HG03097 (cell line): Measurements from ENCODE around the gene SHISAL1.

Source experiments
- ATAC-seq: cut with Tn5 transposase; IDR thresholded peaks from one replicate; pipeline ENCODE4 v1.9.1; 2021; ENCODE audit not compliant: unreplicated experiment, low FRiP score

Gene SHISAL1

DNA sequence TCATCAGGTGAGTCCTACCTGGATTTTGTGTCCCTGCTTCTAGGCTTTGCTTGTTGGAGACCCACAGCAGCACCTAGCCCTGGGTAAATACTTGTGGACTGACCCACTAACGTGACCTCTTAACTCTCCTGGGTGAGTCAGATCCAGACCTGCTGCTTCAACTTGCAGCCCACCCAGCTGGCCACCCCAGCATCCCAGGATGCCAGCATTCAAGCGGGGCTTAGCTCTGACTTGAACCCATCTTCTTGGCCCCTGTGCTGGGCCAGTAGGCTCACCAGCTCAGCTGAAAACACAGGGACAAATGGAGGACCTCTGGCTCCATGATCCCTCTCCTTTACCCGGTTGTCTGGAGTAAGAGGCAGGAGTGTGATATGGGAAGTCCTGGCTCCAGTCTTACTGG is 98.6 kb downstream of the SHISAL1 start:
- ATAC-seq, result no peak

DNA sequence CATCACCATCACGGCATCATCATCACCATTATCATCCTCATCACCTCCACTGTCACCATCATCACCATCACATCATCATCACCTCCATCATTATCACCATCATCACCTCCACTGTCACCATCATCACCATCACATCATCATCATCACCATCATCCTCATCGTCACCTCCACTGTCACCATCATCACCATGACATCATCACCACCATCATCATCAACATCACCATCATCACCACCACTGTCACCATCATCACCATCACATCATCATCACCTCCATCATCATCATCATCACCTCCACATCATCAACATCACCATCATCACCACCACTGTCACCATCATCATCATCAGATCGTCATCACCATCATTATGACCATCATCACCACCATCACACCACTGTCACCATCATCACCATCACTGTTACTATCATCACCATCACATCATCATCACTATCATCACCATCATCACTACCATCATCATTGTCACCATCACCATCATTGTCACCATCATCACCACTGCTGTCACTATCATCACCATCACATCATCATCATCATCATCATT is 99.2 kb downstream of the SHISAL1 start:
- ATAC-seq, result no peak

DNA sequence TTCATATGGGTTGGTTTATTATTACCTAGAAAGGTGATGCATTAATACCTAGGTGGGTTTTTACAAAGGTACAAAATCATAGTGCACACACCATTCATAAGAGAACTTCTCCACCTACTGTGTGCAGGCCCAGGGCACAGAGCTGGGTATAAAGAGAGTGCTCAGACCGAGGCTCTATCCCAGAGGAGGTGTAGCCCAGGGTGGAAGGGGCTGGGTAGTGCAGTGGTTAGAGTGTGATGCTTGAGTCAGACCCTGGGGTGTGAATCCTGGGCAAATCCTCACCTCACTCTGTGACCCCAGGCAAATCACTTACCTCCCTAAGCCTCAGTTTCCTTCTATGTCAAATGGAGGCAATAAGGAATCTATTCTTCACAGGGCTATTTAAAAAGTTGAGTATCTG is 99.8 kb downstream of the SHISAL1 start:
- ATAC-seq, result no peak

DNA sequence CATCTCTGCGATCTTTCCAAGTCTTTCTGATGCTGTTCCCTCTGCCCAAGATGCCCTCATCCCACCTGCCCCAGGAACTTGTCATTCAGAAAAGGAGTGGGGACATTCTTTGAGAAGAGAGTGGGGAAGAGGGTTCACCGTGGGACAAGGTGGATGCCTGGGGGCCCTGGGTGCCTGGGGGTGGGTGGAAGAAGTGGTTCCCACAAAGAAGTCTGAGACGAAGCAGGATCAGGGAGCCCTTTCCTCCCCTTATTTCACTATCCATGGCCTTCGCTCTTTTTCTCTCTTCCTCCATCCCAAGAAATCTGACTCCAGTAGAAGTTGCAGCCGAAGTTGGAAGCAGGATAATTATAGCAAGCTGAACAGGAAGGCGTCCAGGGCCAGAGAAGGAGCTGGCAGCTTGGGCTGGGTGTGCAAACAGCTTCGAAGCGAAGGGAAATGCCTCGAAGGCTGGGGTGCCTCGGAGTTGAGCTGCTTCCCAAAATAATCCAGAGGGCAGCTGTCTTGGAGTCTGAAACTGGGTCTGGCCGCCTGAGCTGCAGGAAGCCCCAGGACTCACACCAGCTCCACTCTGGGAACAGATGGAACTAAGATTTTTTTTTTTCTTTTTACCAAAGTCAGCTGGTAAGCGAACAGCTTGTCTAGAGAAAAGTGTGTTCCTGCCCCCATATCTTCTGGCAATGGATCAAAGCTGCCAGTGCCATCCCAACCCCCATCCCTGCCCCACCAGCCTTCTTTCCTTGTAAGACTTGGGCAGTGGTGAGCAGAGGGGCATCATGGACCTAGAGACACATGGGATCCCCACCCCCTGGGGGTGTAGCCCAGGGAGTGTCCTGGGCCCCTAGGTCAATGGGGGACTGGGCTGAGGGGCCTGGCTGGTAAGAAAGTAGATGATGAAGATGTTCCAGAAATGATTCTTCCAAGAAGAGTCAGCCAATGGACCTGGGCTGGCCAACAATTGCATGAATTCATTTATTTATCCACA is 100.5 kb downstream of the SHISAL1 start:
- no peak for ATAC-seq

DNA sequence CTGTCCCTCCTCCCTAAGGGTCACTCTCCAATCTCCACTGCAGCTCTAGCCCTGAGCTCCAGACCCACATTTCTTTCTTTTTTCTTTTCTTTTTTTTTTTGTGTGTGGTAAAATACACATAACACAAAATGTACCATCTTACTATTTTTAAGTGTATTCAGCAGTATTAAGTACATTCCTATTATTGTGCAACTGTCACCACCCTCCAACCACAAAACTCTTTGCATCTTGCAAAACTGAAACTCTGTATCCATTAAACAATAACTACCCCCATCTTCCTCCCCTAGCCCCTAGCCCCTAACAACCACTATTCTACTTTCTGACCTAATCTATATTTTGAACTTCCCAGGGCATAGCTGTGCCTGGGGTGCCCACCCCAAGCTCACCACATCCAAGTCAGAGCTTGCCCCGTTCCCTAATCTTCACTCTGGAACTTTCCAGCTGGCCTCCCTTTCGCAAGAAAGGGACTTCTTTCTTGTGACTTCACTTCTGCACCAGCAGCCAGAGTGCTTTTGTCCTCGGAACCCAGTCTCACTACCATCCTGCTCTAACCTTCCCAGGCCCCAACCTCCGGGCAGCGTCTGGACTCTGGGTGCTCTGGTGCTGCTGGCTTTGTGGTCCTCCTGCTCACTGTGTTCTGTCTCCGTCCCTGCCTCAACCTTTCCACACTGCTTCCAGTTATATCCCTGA is 101.3 kb downstream of the SHISAL1 start:
- ATAC-seq, result no peak

DNA sequence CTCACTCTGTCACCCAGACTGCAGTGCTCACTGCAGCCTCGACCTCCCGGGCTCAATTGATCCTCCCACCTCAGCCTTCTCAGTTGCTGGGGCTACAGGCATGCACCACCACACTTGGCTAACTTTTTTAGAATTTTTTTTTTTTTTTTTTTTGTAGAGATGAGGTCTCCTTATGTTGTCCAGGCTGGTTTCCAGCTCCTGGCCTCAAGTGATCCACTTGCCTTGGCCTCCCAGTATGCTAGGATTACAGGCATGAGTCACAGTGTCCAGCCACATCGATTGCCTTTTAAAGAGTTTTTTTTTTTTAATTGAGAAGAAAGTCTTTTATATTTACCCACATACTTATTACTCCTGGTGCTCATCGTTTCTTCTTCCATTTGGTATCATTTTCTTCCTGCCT is 102.0 kb downstream of the SHISAL1 start:
- ATAC-seq, result no peak

DNA sequence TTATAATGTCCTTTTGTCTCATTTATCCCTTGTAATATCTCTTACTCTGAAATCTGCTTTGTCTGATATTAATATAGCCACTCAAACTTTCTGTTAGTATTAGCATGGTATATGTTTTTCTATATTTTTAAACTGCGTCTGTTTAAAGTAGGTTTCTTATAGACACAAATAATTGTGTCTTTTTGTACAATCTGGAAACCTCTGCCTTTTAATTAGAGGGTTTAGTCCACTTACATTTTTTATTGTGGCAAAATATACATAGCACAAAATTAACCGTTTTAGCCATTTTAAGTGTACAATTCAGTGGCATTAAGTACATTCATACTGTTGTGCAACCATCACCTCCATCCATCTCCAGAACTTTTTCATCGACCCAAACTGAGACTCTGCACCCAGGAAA is 103.4 kb downstream of the SHISAL1 start:
- no peak for ATAC-seq

DNA sequence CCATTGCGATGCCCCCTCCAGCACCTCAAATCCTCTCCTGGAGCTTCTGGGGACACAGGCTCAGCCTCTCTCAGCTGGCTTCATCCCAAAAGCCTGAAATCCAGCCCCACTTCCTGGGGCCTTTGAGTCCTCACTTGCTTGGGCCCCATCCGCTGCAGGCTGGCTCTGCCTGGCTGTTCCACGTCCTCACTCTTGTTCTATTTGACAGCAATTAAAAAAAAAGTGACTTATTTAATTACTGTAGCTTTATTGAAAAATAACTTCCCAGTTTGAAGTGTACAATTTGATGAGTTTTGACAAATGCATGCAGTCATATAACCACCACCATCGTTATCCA is 104.8 kb downstream of the SHISAL1 start:
- no peak for ATAC-seq

DNA sequence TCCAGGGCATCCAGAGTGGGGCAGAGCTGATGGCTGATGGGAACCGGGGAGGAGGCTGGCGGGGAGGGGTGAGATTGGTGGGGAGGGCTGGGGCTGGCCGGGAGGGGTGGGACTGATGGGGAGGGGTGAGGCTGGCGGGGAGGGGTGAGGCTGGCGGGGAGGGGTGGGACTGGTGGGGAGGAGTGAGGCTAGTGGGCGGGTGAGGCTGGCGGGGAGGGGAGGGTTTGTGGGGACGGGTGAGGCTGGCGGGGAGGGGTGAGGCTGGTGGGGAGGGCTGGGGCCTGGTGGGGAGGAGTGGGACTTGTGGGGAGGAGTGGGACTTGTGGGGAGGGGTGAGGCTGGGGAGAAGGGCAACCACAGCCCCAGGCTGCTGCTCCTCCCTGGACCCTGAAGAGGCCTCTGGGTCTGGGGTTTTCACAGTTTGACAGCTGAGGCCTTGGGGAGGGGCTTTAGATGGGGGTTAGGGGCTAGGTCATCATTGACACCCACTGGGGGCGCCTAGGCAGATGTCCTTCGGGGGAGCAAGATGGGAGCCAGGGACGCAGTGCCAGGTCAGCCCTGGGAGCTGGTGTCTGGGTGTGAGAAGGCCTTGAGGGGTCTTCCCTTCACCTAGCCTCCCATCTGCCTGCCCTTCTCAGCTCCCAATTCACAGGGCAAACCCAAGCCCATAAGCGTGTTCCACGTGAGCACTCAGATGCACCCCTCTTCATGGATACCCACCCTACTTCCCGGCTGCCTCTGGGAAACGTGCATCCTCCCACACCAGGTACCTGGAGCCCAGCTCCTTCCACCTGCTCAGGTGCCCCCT is 105.4 kb downstream of the SHISAL1 start:
- no peak for ATAC-seq

DNA sequence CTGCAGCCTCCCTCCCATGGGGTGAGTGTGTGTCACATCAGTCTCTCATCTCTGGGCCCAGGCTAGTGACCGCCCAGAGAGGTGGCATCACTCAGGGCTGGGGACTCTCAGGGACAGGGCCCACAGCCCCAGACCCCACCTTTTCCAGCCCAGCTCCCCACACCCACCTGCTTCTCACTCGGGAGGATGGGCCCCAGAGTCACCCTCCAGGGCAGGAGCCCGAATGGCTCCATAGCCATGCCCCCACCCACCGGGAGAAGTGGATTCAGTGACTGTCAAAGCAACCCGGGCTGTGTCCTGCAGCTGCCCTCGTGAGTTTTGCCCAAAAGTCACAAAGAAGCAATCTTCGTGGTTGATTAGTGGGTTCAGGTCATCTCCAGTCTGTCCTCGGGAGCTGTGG is 106.1 kb downstream of the SHISAL1 start:
- ATAC-seq, result no peak

DNA sequence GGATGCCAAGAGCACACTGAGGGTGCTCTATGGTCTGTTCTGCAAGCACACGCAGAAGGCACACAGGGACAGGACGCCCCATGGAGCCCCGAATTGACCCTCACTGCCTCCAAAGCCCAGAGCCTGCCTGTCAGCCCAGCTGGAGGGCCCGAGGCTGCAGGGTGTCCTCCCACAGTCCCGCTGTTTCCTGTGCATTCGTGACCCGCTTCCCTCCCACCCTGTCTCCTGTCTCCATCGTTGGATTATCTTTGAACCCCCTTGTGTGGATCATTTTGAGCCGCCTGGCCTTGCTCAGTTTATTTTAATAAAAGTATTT is 106.5 kb downstream of the SHISAL1 start:
- no peak for ATAC-seq

DNA sequence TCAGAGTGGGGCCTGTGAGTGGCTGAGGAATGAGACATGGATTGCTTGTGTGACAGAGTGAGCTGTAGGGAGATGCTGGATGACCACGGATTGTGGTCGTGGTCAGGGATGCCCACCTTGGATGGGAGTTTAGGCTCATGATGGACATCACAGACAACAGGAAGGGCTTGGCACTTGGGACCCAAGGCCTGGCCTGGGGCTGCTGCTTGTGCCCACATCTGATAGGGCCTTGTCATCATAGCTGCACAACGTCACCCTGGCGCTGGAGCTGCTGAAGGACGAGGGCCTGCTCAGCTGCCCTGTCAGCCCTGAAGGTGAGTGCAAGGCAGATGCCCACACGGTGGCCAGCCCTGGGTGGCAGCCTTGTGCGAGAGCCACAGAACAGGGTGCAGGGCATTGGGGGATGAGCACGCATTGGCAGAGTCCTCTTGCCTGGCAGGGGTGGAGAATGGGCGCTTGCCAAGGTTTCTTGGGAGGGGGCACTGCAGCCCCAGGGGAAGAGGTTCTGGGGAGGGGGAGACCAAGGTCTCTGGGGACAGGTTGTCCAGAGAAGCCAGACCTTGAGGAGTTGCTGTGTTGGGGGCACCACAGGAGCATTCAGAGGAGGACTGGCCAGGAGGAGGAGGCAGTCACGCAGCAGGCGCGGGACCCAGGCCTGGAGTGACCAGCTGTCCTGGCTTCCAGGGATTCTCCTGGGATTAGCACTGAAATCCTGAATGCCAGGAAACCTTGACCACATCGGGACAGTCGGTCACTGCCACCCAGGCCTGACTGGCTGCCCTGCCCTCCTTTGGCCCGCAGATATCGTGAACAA is 107.0 kb downstream of the SHISAL1 start:
- no peak for ATAC-seq

DNA sequence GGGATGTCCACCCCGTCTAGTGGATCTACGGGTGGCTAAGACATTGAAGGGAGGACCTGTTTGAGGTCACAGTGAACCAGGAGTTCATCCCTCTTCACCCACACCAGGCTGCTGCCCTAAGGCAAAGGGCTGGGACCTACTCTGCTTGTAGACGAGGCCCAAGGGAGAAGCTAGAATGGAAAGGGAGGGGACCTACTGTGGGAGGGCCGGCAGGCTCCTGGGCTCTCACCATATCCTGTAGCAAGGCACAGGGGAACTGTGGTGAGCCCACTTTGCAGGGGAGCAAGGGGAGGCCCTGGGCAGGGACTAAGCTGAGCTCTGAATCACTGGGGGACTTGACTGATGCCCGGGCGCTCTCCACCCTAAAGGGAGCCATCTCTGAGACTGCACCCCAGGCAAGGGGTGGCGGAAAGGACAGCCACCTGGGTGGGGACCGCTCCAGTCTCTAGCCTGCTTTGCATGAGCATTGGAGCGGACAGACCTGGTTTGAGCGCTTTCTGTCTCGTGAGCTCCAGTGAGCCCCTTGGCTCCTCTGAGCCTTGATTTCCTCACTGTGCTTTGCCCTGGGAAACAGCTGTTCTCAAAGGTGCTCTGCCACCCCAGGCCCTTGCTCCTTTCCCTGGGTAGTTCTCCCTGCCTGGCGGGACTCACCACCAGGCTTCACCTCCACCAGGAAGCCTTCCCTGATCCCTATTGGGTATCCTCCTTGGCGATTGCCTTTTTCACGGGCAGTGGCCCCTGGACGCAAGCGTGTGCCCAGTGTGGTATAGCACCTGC is 107.8 kb downstream of the SHISAL1 start:
- ATAC-seq, result no peak

DNA sequence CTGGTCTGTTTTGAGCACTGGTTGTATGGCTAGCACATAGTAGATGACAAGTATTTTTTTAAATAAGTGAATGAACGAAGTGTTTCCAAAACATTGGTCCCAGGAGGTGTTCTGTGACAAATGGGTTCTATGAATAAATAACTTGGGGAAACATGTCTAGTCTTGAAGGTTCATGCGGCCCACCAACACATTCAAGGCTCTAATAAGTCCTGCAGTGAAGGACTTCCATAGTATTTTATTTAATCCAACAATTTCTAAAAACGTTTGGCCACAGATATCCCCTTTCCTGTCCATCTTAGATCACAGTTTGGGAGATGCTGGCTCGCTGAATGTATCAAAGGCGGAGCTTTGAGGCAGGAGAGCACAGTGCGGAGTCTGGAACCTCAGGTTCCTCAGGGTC is 109.5 kb downstream of the SHISAL1 start:
- ATAC-seq, result no peak

DNA sequence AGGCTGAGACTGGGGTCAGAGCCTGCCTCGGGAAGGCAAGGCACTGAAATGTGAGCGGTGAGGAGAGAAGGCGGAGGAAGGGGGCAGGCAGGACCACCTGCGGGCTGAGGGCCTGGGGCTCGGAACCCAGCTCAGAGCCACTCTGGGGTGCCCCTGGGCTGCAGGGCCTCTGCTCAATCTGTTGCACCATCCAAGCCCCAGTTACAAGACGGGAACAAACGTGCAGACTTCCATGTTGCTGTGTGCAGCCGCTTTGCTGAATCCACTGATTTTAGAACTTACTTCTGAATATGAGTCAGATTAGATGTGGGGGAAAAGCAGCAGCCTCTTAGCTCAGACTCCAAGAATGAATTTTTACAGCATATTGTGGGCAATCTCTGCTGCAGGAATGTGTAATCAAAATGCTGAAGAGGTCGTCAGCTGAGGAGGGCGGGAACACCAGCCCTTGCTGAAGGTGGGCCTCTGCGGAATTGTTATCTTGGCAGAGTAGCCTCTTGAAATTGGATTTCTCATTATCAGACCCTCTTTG is 110.4 kb downstream of the SHISAL1 start:
- ATAC-seq, result no peak

DNA sequence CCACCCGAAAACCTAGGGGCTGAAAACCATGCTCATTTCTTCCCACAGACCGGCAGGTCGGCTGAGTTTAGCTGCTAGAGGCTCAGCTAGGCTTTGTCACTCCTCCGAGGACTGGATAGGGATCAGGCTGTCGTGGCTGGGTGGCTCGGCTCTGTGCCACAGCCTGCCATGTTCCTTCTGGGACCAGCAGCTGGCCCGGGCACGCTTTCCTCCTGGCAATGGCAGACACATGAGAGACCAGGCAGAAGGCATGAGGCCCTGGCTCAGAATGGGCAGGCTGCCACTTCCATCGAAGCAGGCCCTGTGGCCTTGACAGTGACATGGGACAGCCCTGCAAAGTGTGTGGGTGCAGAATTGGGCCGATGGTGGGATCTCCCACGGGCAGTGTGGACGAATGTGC is 111.1 kb downstream of the SHISAL1 start:
- no peak for ATAC-seq

DNA sequence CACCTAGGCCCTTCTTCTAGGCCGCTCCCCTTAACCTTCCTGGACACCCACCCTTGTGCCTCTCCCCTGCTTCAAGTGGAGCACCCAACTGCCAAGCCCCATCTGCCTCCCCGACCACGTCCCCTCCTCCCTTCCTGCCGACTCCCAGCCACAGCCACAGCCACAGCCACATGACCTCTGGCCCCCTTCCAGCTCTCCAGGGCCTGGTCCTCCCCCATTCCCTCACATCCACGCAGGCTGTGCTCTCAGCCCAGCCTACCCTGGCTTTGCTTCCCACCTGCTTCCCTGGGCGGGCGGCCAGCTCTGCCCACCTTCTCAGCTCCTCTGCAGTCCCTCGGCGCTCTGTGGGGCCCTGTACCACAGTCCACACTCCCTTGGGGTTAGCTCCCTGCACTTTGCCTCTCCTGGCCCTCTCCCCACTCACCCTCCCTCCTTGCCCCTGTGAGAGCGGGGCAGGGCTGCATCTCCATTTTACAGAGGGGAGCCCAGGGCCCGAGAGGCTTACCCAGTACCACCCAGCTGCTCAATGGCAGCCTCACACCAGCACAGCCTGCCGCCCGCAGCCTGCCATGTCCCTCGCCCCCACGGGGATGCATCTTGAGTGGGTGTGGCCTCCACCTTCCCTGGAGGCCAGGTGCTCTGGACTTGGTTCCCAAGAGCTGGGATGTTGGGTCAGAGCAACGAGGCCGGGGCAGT is 111.7 kb downstream of the SHISAL1 start:
- no peak for ATAC-seq

DNA sequence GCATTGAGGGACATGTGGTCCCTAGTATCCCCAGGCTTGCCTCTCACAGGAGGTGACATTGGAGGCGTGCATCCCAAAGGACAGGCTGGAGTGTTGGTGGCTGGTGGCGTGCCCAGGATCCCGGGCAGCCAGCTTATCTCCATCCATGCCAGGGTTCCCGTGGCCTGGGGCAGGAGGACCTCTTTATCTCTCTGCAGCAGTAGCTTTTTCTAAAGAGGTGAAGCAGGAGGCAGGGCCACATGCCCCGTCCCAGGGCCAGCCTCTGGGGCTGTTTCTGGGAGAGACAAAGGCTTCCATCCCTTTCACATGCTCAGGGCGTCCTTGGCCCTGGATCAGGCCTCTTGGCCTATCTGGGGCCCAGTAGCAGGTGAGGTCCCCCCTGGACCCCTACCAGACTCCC is 112.3 kb downstream of the SHISAL1 start:
- ATAC-seq, result no peak

DNA sequence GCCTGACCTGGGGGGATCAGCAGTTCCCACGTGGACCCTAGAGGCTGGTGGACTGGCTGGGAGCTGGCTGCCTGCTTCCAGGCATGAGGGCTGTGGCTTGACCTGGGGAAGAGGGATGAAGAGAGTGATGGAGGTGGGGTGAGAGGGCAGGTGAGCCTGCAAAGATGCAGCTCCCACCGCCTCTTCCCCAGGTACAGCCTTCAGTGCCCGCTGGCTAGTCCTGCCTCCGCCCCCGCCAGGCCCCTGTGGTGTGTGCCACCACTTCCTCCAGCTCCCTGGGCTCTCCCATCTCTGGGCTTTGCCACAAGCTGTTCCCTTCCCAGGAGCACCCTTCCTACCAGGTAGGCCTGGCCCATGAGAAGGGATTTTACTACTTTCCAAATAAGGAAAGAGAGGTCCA is 112.9 kb downstream of the SHISAL1 start:
- no peak for ATAC-seq
